Cardiac fibroblast (primary cell): ENCODE measurements around the gene MTM1.

Experiments used
- DNase-seq, 2 donors: peaks; one replicate each; pipeline versions ENCODE4 v3.0.0 to v3.0.0-alpha.2; 2010; ENCODE audit warnings: low read depth in 2 of 2
- H3K4me3 ChIP-seq, 2 donors: replicated peaks in 1 of 2; 1 replicate in 1 of 2; 2 replicates in 1 of 2; pipeline ENCODE4 v1.5.1; 2011; ENCODE audit warnings: low read depth in 2 of 2, low read length in 2 of 2, mild to moderate bottlenecking in 2 of 2, moderate library complexity in 1 of 2
- CTCF ChIP-seq: IDR thresholded peaks from one replicate; pipeline ENCODE4 v1.5.1; 2011; ENCODE audit warnings: low read depth, mild to moderate bottlenecking, low read length, inconsistent platforms

The MTM1 gene

GRCh38 chrX:150602296-150602695 is 33.9 kb downstream of the MTM1 start:
- no peak for DNase-seq
- TF ChIP-seq CTCF: no peak
- H3K4me3 ChIP-seq: no peak overlapping the region

- no peak for DNase-seq
- H3K4me3 ChIP-seq: no peak overlapping the region
- no peak for TF ChIP-seq CTCF
Measured at GRCh38 chrX:150602743-150603142, 34.3 kb downstream of the MTM1 start.

GRCh38 chrX:150605603-150606002 is 37.2 kb downstream of the MTM1 start:
- no peak overlapping the region for H3K4me3 ChIP-seq
- TF ChIP-seq CTCF: no peak
- DNase-seq: no peak

- no peak for DNase-seq
- no peak for TF ChIP-seq CTCF
- no peak overlapping the region for H3K4me3 ChIP-seq
Measured at GRCh38 chrX:150607201-150607600, 38.8 kb downstream of the MTM1 start.

GRCh38 chrX:150610043-150610442 is 41.6 kb downstream of the MTM1 start:
- no peak for TF ChIP-seq CTCF
- no peak overlapping the region for H3K4me3 ChIP-seq
- DNase-seq: no peak

- DNase-seq: no peak
- no peak for TF ChIP-seq CTCF
- no peak overlapping the region for H3K4me3 ChIP-seq
Measured at GRCh38 chrX:150610446-150610845, 42.0 kb downstream of the MTM1 start.

- TF ChIP-seq CTCF: no peak
- no peak overlapping the region for H3K4me3 ChIP-seq
- DNase-seq: no peak
Measured at GRCh38 chrX:150615356-150615755, 46.9 kb downstream of the MTM1 start.
